HCT116 (cell line): Measurements from ENCODE around the gene HOXA11. TPM values are rescaled to one million over a fixed set of nuclear protein-coding genes. Genes with fewer than 3 reads are reported as not detected.

Experiments used
- ATAC-seq: fragments of 200-7000 bp; cut with Tn5 transposase; 2 replicates; pipeline ENCODE4 v1.9.1; 2020; ENCODE audit warnings: mild to moderate bottlenecking, moderate library complexity
- BruUV-seq: library from RNA; stranded (reverse); fragments of 400-500 nt; replicated peaks from 2 replicates; lab custom pipeline; 2021; lab: Mats Ljungman, UMichigan
- CTCF ChIA-PET: fragments of 300-600 bp; sonication (Branson Sonifier 250); formaldehyde crosslinking; loops from one replicate; lab custom pipeline; 2021; ENCODE audit warnings: antibody characterized with exemption; lab: Charles Lee
- POLR2A ChIA-PET: fragments of 300-600, 350-600 bp; sonication (Branson Sonifier 250); formaldehyde crosslinking; loops from one replicate; lab custom pipeline; 2021; ENCODE audit warnings: antibody characterized with exemption; lab: Charles Lee
- RAD21 ChIA-PET, 2 experiments: fragments of 300-600 bp; sonication (Branson Sonifier 250); formaldehyde crosslinking; loops; one replicate each; lab custom pipeline; 2023; ENCODE audit warnings: low total read pairs in 2 of 2; ENCODE audit not compliant: uncharacterized antibody in 2 of 2, unreplicated experiment in 2 of 2, low non-redundant PET in 1 of 2; lab: Charles Lee
- DNase-seq: peaks from one replicate; pipeline ENCODE4 v3.0.0-alpha.2; 2010; ENCODE audit warnings: low read depth, low spot score
- H2AFZ ChIP-seq: fragments of 200-600 bp; shearing (Covaris generic), sonication (generic); 2 replicates; pipeline ENCODE4 v1.6.1; 2017; ENCODE audit warnings: low read depth, mixed run types, mixed read lengths, antibody characterized with exemption, low read length; ENCODE audit not compliant: poor library complexity, severe bottlenecking
- H3K27ac ChIP-seq: 2 replicates; pipeline ENCODE4 v1.5.1; 2012; ENCODE audit warnings: low read depth, low read length
- H3K27me3 ChIP-seq: fragments of 200-600 bp; sonication (generic); 2 replicates; pipeline ENCODE4 v1.6.1; 2016; ENCODE audit warnings: mixed run types, low read length, mixed read lengths; ENCODE audit not compliant: insufficient read depth
- H3K36me3 ChIP-seq, 2 experiments: fragments of 200-500 bp in 1 of 2; fragments of 200-600 bp in 1 of 2; sonication (Bioruptor generic) in 1 of 2; sonication (generic) in 1 of 2; 2 replicates each; pipeline versions ENCODE4 v1.5.1 to v1.6.1; 2014 to 2016; ENCODE audit warnings: low read length in 2 of 2, inconsistent platforms in 1 of 2, mixed read lengths in 1 of 2, mixed run types in 1 of 2; ENCODE audit not compliant: insufficient read depth in 2 of 2, control insufficient read depth in 1 of 2
- H3K4me1 ChIP-seq, 2 experiments: fragments of 200-600 bp in 1 of 2; sonication (generic) in 1 of 2; 2 replicates each; pipeline versions ENCODE4 v1.5.1 to v1.6.1; 2012 to 2017; ENCODE audit warnings: low read length in 2 of 2, inconsistent platforms in 1 of 2, mild to moderate bottlenecking in 1 of 2, mixed read lengths in 1 of 2, mixed run types in 1 of 2, moderate library complexity in 1 of 2; ENCODE audit not compliant: insufficient read depth in 2 of 2, control insufficient read depth in 1 of 2
- H3K4me2 ChIP-seq: fragments of 200-600 bp; sonication (generic); 2 replicates; pipeline ENCODE4 v1.6.1; 2017; ENCODE audit warnings: mixed run types, low read length, mixed read lengths
- H3K4me3 ChIP-seq, 2 experiments: fragments of 200-600 bp in 1 of 2; sonication (generic) in 1 of 2; replicated peaks in 1 of 2; 2 replicates each; pipeline ENCODE4 v1.5.1; 2011 to 2016; ENCODE audit warnings: low read length in 2 of 2, control low read depth in 1 of 2, low read depth in 1 of 2, mild to moderate bottlenecking in 1 of 2, mixed read lengths in 1 of 2, mixed run types in 1 of 2
- H3K79me2 ChIP-seq: fragments of 200-600 bp; sonication (generic); 2 replicates; pipeline ENCODE4 v1.6.1; 2017; ENCODE audit warnings: mild to moderate bottlenecking, mixed run types, low read length, moderate library complexity, mixed read lengths; ENCODE audit not compliant: insufficient read depth
- H3K9ac ChIP-seq: fragments of 200-600 bp; sonication (generic); 2 replicates; pipeline ENCODE4 v1.6.1; 2016; ENCODE audit warnings: low read length, mixed read lengths
- H3K9me2 ChIP-seq: fragments of 200-600 bp; sonication (generic), shearing (Covaris generic); 2 replicates; pipeline ENCODE4 v1.6.1; 2017; ENCODE audit warnings: mixed run types, mild to moderate bottlenecking, moderate library complexity; ENCODE audit not compliant: insufficient read depth
- H3K9me3 ChIP-seq, 2 experiments: fragments of 200-500 bp in 1 of 2; fragments of 200-600 bp in 1 of 2; sonication (Bioruptor generic) in 1 of 2; sonication (generic) in 1 of 2; 2 replicates each; pipeline ENCODE4 v1.6.1; 2014 to 2017; ENCODE audit warnings: low read length in 2 of 2, mixed read lengths in 2 of 2, inconsistent platforms in 1 of 2, low read depth in 1 of 2, mild to moderate bottlenecking in 1 of 2, mixed run types in 1 of 2, moderate library complexity in 1 of 2; ENCODE audit not compliant: control insufficient read depth in 1 of 2, insufficient read depth in 1 of 2
- H4K20me1 ChIP-seq: fragments of 200-600 bp; sonication (generic), shearing (Covaris generic); 2 replicates; pipeline ENCODE4 v1.6.1; 2017; ENCODE audit warnings: mixed run types, mild to moderate bottlenecking, moderate library complexity; ENCODE audit not compliant: insufficient read depth
- CBX3 ChIP-seq: IDR thresholded peaks from 2 replicates; pipeline ENCODE4 v1.6.1; 2012; ENCODE audit warnings: low read depth
- CEBPB ChIP-seq: IDR thresholded peaks from 2 replicates; pipeline ENCODE4 v1.6.1; 2012; ENCODE audit warnings: low read depth
- EGR1 ChIP-seq: IDR thresholded peaks from 2 replicates; pipeline ENCODE4 v1.6.1; 2012; ENCODE audit warnings: low read depth
- ELF1 ChIP-seq: IDR thresholded peaks from 2 replicates; pipeline ENCODE4 v1.6.1; 2012; ENCODE audit warnings: low read depth, borderline replicate concordance
- EZH2phosphoT487 ChIP-seq: fragments of 200-600 bp; IDR thresholded peaks from 2 replicates; pipeline ENCODE4 v1.6.1; 2018; ENCODE audit warnings: antibody characterized with exemption, borderline replicate concordance
- POLR2AphosphoS5 ChIP-seq: IDR thresholded peaks from 2 replicates; pipeline ENCODE4 v1.6.1; 2011; ENCODE audit warnings: mild to moderate bottlenecking, low read depth, low read length, moderate library complexity
- SIN3A ChIP-seq: IDR thresholded peaks from 2 replicates; pipeline ENCODE4 v1.6.1; 2012; ENCODE audit warnings: low read depth
- SP1 ChIP-seq: IDR thresholded peaks from 2 replicates; pipeline ENCODE4 v1.6.1; 2012; ENCODE audit warnings: low read depth
- SRF ChIP-seq: IDR thresholded peaks from 2 replicates; pipeline ENCODE4 v1.6.1; 2012; ENCODE audit warnings: low read depth
- TCF7L2 ChIP-seq: IDR thresholded peaks from 2 replicates; pipeline ENCODE4 v1.7.0; 2011; ENCODE audit warnings: borderline replicate concordance, inconsistent platforms; ENCODE audit not compliant: insufficient read depth, insufficient read length; ENCODE audit errors: extremely low read depth
- YY1 ChIP-seq: IDR thresholded peaks from 2 replicates; pipeline ENCODE4 v1.6.1; 2011; ENCODE audit warnings: low read length, low read depth, moderate library complexity, mild to moderate bottlenecking; ENCODE audit not compliant: insufficient replicate concordance; ENCODE audit errors: extremely low read depth
- intact Hi-C: fragments of 100-400 bp; cut with micrococcal nuclease; formaldehyde crosslinking; loops from 2 replicates; pipeline ENCODE4 v1.10.0; 2022
- total RNA-seq: library from RNA; stranded (reverse); gene quantifications from one replicate; pipeline ENCODE4 v1.2.1, GENCODE V29; 2021; ENCODE audit not compliant: unreplicated experiment
- TF ChIP-seq, protein P1 (sequence below): IDR thresholded peaks from 2 replicates; pipeline ENCODE4 v1.6.1; 2012; ENCODE audit warnings: low read depth
- TF ChIP-seq, protein P2 (sequence below), 3 experiments: fragments of 200-600 bp in 1 of 3; sonication (generic) in 1 of 3; IDR thresholded peaks in 2 of 3; conservative IDR thresholded peaks in 1 of 3; 2 replicates each; pipeline ENCODE4 v1.5.1; 2012 to 2017; ENCODE audit warnings: low read depth in 2 of 3, low read length in 2 of 3, antibody characterized with exemption in 1 of 3, borderline replicate concordance in 1 of 3, control low read depth in 1 of 3, mild to moderate bottlenecking in 1 of 3, mixed read lengths in 1 of 3, mixed run types in 1 of 3, moderate library complexity in 1 of 3; ENCODE audit not compliant: insufficient read depth in 1 of 3

HOXA11 gene
- total RNA-seq, 1 experiment from 2014 or later, result 6.8 TPM

GRCh38 chr7:27189997-27190748, 5.1 kb upstream of the HOXA11 start (continued):
- TF ChIP-seq, protein P1, sequence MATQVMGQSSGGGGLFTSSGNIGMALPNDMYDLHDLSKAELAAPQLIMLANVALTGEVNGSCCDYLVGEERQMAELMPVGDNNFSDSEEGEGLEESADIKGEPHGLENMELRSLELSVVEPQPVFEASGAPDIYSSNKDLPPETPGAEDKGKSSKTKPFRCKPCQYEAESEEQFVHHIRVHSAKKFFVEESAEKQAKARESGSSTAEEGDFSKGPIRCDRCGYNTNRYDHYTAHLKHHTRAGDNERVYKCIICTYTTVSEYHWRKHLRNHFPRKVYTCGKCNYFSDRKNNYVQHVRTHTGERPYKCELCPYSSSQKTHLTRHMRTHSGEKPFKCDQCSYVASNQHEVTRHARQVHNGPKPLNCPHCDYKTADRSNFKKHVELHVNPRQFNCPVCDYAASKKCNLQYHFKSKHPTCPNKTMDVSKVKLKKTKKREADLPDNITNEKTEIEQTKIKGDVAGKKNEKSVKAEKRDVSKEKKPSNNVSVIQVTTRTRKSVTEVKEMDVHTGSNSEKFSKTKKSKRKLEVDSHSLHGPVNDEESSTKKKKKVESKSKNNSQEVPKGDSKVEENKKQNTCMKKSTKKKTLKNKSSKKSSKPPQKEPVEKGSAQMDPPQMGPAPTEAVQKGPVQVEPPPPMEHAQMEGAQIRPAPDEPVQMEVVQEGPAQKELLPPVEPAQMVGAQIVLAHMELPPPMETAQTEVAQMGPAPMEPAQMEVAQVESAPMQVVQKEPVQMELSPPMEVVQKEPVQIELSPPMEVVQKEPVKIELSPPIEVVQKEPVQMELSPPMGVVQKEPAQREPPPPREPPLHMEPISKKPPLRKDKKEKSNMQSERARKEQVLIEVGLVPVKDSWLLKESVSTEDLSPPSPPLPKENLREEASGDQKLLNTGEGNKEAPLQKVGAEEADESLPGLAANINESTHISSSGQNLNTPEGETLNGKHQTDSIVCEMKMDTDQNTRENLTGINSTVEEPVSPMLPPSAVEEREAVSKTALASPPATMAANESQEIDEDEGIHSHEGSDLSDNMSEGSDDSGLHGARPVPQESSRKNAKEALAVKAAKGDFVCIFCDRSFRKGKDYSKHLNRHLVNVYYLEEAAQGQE, result no peak
- TF ChIP-seq TCF7L2 (no peak), SIN3A (no peak), YY1 (no peak), CBX3 (no peak), EZH2phosphoT487 (no peak), ELF1 (no peak), EGR1 (no peak)

GRCh38 chr7:27189295-27189996, 4.4 kb upstream of the HOXA11 start:
- Histone ChIP-seq H4K20me1 (no peaks in the 10 kb centered on the region), H3K27me3 (no peaks in the 10 kb centered on the region), H3K9ac (no peak overlapping the region), H3K9me2 (no peaks in the 10 kb centered on the region), H3K36me3 (no peaks in the 10 kb centered on the region), H2AFZ (no peak overlapping the region), H3K27ac (no peak overlapping the region), H3K9me3 (no peaks in the 10 kb centered on the region), H3K4me3 (no peak overlapping the region), H3K4me1 (peaks cover 4 to 10% of the 10 kb centered on the region in 2 experiments; a peak in 2 of 4 replicates), H3K4me2 (no peak overlapping the region), H3K79me2 (peaks cover 5% of the 10 kb centered on the region; the same call in 1 of the 2 replicates)
- ATAC-seq, result no peak
- CTCF ChIA-PET, result interaction anchor here (1.5 to 2.2 kb wide), 2 partner anchors 10 kb away, joined by 3 to 9 read pairs; partner anchors contain the start of gene HOXA13
- intact Hi-C loops, result no loop called here
- POLR2A ChIA-PET, result no interaction called here
- DNase-seq, result no peak
- BruUV-seq, result no TSS peak
- RAD21 ChIA-PET, result no interaction called here
- TF ChIP-seq SRF, result no peak
- TF ChIP-seq CBX3, result no peak
- no peak for TF ChIP-seq SIN3A
- TF ChIP-seq, protein P1, result no peak
- no peak for TF ChIP-seq SP1
- no peak for TF ChIP-seq POLR2AphosphoS5
- TF ChIP-seq, protein P2, sequence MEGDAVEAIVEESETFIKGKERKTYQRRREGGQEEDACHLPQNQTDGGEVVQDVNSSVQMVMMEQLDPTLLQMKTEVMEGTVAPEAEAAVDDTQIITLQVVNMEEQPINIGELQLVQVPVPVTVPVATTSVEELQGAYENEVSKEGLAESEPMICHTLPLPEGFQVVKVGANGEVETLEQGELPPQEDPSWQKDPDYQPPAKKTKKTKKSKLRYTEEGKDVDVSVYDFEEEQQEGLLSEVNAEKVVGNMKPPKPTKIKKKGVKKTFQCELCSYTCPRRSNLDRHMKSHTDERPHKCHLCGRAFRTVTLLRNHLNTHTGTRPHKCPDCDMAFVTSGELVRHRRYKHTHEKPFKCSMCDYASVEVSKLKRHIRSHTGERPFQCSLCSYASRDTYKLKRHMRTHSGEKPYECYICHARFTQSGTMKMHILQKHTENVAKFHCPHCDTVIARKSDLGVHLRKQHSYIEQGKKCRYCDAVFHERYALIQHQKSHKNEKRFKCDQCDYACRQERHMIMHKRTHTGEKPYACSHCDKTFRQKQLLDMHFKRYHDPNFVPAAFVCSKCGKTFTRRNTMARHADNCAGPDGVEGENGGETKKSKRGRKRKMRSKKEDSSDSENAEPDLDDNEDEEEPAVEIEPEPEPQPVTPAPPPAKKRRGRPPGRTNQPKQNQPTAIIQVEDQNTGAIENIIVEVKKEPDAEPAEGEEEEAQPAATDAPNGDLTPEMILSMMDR (IDR thresholded peaks at IDR 0.05 in 2 of 3, conservative IDR thresholded peaks at IDR 0.05 in 1 of 3; ENCODE audit: borderline replicate concordance in 1 of 3, insufficient read depth in 1 of 3, low read depth in 2 of 3, low read length in 2 of 3), result no peak
- TF ChIP-seq CEBPB, result no peak
